Measurements from ENCODE around the gene NAA60. TPM values are rescaled to one million over a fixed set of nuclear protein-coding genes. Genes with fewer than 3 reads are reported as not detected.

The NAA60 gene
- total and polyA plus RNA-seq, 2 experiments from 2014 or later, result 47.2 to 82.4 TPM

DNA sequence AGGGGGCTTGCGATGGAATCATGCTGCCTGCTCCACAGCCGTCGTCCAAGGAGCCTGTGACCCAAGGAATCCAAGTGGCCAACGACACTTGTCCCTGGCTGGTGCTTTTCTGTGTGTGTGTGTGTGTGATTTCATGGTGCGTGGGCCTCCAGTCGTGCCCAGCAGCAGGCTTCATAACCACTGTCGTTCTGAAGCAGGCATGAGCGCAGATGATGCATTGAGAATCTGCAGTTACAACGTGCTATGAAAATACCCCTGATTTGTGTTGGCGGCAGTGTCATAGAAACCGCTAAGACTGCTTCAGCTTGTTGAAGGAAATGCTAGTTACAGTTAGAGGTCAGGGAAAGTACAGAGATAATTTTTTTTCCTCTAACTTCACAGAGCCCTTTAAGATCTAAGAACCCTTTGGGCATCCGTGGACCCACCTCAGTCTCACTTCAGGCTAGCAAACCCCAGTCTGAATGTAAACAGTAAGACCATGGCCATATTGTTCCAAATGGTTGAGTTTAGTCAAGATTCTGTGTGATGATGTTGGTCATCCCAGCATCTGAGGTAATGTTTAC lies 36.3 kb downstream of the NAA60 start:
- no peaks in the 10 kb centered on the region for H3K36me3 ChIP-seq (replicated peaks; ENCODE audit: insufficient read depth, low read depth)
- peaks cover 70% of the 10 kb centered on the region for H3K79me2 ChIP-seq
- WGBS (ENCODE audit: low lambda C conversion rate, missing lambda C conversion rate), result 95% methylated on average over 12 of the region's 12 CpGs
- no peak for DNase-seq (ENCODE audit: low spot score)
- TF ChIP-seq EZH2 (IDR thresholded peaks at IDR 0.05; ENCODE audit: borderline replicate concordance), result no peak
- TF ChIP-seq CTCF (IDR thresholded peaks at IDR 0.05; ENCODE audit: poor library complexity), result no peak
- TF ChIP-seq EZH2phosphoT487 (IDR thresholded peaks at IDR 0.05; ENCODE audit: low read depth, severe bottlenecking, unreplicated experiment), result no peak
- no peak overlapping the region for H2AFZ ChIP-seq
- H3K9me2 ChIP-seq (replicated peaks; ENCODE audit: insufficient read depth), result no peaks in the 10 kb centered on the region
- peaks cover 34% of the 10 kb centered on the region for H4K20me1 ChIP-seq (ENCODE audit: insufficient read depth, poor library complexity, severe bottlenecking)
- H3K4me2 ChIP-seq, result no peak overlapping the region
- H3K27me3 ChIP-seq, result no peaks in the 10 kb centered on the region
- H3K4me1 ChIP-seq (ENCODE audit: insufficient read depth), result no peaks in the 10 kb centered on the region
- H3K4me3 ChIP-seq, result no peak overlapping the region
- H3K27ac ChIP-seq, result no peak overlapping the region
- H3K9me3 ChIP-seq (ENCODE audit: low read depth), result no peaks in the 10 kb centered on the region

GRCh38 chr16:3480901-3481695 lies 37.6 kb downstream of the NAA60 start:
- Histone ChIP-seq H3K27ac (no peak overlapping the region), H3K27me3 (no peaks in the 10 kb centered on the region), H3K4me2 (no peak overlapping the region), H3K9me2 (replicated peaks; ENCODE audit: insufficient read depth) (no peaks in the 10 kb centered on the region), H3K4me3 (no peak overlapping the region), H3K79me2 (peaks cover 57% of the 10 kb centered on the region), H3K36me3 (replicated peaks; ENCODE audit: insufficient read depth, low read depth) (no peaks in the 10 kb centered on the region), H3K9me3 (ENCODE audit: low read depth) (no peaks in the 10 kb centered on the region), H3K4me1 (ENCODE audit: insufficient read depth) (no peaks in the 10 kb centered on the region), H4K20me1 (ENCODE audit: insufficient read depth, poor library complexity, severe bottlenecking) (peaks cover 23% of the 10 kb centered on the region), H2AFZ (no peak overlapping the region)
- no peak for DNase-seq (ENCODE audit: low spot score)
- 71% methylated on average over 16 of the region's 18 CpGs for WGBS (ENCODE audit: low lambda C conversion rate, missing lambda C conversion rate)
- TF ChIP-seq EZH2 (IDR thresholded peaks at IDR 0.05; ENCODE audit: borderline replicate concordance) (no peak), CTCF (IDR thresholded peaks at IDR 0.05; ENCODE audit: poor library complexity) (no peak), EZH2phosphoT487 (IDR thresholded peaks at IDR 0.05; ENCODE audit: low read depth, severe bottlenecking, unreplicated experiment) (no peak)

DNA sequence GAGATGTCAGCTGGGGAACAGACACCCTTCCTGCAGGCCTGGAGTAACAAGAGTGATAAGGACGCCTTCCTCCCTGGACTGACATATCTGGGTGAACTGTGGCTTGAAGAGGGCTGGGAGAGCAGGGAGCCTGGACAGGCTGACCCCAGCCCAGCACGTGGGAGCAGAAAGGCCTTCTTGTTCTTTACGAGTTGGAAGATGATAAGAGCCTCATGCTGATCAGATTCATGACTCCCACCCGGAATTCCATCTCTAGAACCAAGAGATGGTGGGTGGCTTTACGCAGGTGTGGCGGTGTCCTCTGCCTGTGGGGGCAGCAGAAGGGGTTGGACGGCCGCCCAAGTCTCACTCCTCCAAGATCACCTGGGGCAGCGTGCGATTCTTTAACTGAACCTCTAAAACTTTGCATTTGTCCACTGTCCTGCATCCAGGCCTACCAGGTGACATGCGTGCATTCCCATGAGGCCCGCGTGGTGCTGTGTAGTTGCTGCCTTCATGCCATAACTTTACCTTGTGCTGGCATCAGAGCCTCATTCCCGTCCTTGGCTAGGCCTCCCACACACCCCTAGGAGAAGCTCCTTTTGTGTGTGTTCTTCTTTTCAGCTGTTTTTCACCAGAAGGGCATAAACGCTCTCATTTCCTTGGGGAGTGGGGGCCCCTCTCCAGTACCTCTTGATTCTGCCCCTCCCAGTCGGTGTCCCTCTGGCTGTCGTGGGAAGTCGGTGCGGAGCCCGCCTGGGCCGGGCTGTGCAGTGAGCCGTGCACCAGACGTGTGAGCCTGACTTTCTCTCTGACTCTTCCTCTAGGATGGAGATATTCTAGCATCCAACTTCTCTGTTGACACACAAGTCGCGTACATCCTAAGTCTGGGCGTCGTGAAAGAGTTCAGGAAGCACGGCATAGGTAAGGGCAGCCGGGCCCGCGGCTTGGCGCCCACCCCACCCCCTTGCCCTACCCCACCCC lies 38.5 kb downstream of the NAA60 start:
- no peak for DNase-seq (ENCODE audit: low spot score)
- no peak overlapping the region for H3K27ac ChIP-seq
- H3K9me3 ChIP-seq (ENCODE audit: low read depth), result no peaks in the 10 kb centered on the region
- H3K36me3 ChIP-seq (replicated peaks; ENCODE audit: insufficient read depth, low read depth), result no peaks in the 10 kb centered on the region
- 90% methylated on average over 31 of the region's 32 CpGs for WGBS (ENCODE audit: low lambda C conversion rate, missing lambda C conversion rate)
- H3K79me2 ChIP-seq, result peaks cover 48% of the 10 kb centered on the region
- H4K20me1 ChIP-seq (ENCODE audit: insufficient read depth, poor library complexity, severe bottlenecking), result peaks cover 15% of the 10 kb centered on the region
- no peak overlapping the region for H2AFZ ChIP-seq
- H3K27me3 ChIP-seq, result no peaks in the 10 kb centered on the region
- H3K9me2 ChIP-seq (replicated peaks; ENCODE audit: insufficient read depth), result no peaks in the 10 kb centered on the region
- TF ChIP-seq EZH2phosphoT487 (IDR thresholded peaks at IDR 0.05; ENCODE audit: low read depth, severe bottlenecking, unreplicated experiment), result no peak
- TF ChIP-seq EZH2 (IDR thresholded peaks at IDR 0.05; ENCODE audit: borderline replicate concordance), result no peak
- TF ChIP-seq CTCF (IDR thresholded peaks at IDR 0.05; ENCODE audit: poor library complexity), result no peak
- no peak overlapping the region for H3K4me2 ChIP-seq
- no peak overlapping the region for H3K4me3 ChIP-seq
- no peaks in the 10 kb centered on the region for H3K4me1 ChIP-seq (ENCODE audit: insufficient read depth)

Data from hepatocyte (in vitro differentiated cells).